Thyroid gland (tissue), 4 donors: ENCODE results near the gene LHFPL2.

Experiments
- POLR2A ChIP-seq, 2 donors: fragments of 450-650 bp; IDR thresholded peaks; one replicate each; pipeline ENCODE4 v1.6.1; 2017; ENCODE audit warnings: antibody characterized with exemption in 2 of 2, mild to moderate bottlenecking in 2 of 2, moderate library complexity in 1 of 2
- TF ChIP-seq, protein P1 (sequence below), 6 experiments: fragments of 200-600 bp in 3 of 6; fragments of 450-650 bp in 3 of 6; sonication (generic) in 3 of 6; IDR thresholded peaks; one replicate each; pipeline ENCODE4 v1.5.1; 2016 to 2019; ENCODE audit warnings: antibody characterized with exemption in 6 of 6, mild to moderate bottlenecking in 2 of 6, inconsistent platforms in 1 of 6, moderate library complexity in 1 of 6

DNA sequence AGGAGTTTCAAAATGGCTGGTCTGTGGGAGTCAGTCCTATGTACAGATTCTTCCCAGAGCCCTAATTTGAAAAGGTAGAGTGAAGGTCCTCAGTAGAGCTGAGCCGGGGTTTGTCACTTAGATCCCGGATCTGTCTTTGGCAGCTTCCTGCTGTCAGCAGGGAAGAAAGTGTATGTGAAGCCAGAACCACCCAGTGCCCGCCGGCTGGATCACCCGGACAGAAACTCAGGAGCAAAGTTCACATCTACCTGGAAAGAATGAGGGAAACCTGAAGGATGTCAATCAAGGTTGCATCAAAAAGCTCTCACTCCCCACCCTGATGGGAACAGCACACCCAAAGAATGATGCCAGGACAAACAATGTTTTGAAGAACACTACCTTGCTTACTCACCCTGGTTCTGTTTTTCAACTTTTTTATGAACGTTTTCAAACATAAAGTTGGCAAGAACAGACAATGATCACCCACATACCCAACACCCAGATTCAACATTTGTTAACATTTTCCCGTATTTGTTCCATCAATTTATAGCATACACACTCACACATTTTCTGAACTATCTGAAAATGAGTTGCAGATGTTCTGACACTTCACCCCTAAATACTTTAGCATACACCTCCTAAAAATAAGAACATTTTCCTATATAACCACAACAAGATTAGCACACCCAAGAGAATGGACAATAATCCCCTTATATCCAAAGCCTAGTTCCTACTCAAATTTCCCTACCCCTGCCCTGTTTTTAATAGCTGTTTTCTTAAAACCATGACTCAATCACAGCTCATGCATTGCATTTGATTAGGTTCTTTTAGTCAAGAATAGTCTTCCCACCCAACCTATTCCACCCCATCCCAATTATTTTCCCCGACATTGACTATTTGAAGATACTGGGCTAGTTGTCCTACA lies 133.9 kb downstream of the LHFPL2 start:
- TF ChIP-seq, protein P1, sequence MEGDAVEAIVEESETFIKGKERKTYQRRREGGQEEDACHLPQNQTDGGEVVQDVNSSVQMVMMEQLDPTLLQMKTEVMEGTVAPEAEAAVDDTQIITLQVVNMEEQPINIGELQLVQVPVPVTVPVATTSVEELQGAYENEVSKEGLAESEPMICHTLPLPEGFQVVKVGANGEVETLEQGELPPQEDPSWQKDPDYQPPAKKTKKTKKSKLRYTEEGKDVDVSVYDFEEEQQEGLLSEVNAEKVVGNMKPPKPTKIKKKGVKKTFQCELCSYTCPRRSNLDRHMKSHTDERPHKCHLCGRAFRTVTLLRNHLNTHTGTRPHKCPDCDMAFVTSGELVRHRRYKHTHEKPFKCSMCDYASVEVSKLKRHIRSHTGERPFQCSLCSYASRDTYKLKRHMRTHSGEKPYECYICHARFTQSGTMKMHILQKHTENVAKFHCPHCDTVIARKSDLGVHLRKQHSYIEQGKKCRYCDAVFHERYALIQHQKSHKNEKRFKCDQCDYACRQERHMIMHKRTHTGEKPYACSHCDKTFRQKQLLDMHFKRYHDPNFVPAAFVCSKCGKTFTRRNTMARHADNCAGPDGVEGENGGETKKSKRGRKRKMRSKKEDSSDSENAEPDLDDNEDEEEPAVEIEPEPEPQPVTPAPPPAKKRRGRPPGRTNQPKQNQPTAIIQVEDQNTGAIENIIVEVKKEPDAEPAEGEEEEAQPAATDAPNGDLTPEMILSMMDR (IDR thresholded peaks at IDR 0.05) = no peak
- no peak for TF ChIP-seq POLR2A (IDR thresholded peaks at IDR 0.05)
